ENCODE measurements around the gene FGD4. TPM values are rescaled to one million over a fixed set of nuclear protein-coding genes. Genes with fewer than 3 reads are reported as not detected.

The FGD4 gene
- total and polyA plus RNA-seq, 3 experiments from 2014 or later = 0.64 to 1.4 (median 1.4) TPM

DNA sequence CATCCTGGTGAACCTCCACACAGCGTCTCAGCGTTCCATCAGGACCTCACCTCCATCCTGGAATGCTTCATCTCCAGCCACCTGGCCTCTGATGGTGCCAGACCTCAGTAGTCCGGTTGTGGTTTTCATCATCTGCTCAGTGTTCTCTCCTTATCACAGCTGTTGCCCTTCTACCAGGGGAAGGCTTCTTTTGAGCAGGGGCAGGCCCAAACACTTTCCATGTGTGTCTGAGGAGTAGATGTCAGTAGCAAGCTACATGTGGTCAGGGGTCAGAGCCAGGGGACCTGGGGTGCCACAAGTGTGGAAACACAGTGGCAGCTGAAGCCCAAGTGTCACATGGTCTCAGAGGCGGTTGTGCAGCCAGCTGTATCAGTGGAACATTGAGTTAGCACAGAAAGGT is 30.2 kb upstream of the FGD4 start:
- Histone ChIP-seq H3K27ac (ENCODE audit: low read depth, low read length) (no peak overlapping the region), H3K4me3 (ENCODE audit: low read length) (no peak overlapping the region), H3K27me3 (ENCODE audit: insufficient read depth, low read length, poor library complexity, severe bottlenecking) (no peaks in the 10 kb centered on the region), H3K36me3 (ENCODE audit: insufficient read depth, low read length) (no peaks in the 10 kb centered on the region), H3K9me3 (ENCODE audit: low read length) (no peaks in the 10 kb centered on the region), H3K4me1 (ENCODE audit: insufficient read depth, low read length) (no peaks in the 10 kb centered on the region)
- Mint-ChIP-seq H3K9me3 (no peaks in the 10 kb centered on the region), H3K27me3 (no peaks in the 10 kb centered on the region), H3K4me3 (no peak overlapping the region), H3K4me1 (no peaks in the 10 kb centered on the region), H3K27ac (no peak overlapping the region), H3K36me3 (peaks cover 0 to 2% (median 0%) of the 10 kb centered on the region in 3 donors)
- ChIA-PET POLR2A (no interaction called here), CTCF (no interaction called here)
- no peak for DNase-seq

DNA sequence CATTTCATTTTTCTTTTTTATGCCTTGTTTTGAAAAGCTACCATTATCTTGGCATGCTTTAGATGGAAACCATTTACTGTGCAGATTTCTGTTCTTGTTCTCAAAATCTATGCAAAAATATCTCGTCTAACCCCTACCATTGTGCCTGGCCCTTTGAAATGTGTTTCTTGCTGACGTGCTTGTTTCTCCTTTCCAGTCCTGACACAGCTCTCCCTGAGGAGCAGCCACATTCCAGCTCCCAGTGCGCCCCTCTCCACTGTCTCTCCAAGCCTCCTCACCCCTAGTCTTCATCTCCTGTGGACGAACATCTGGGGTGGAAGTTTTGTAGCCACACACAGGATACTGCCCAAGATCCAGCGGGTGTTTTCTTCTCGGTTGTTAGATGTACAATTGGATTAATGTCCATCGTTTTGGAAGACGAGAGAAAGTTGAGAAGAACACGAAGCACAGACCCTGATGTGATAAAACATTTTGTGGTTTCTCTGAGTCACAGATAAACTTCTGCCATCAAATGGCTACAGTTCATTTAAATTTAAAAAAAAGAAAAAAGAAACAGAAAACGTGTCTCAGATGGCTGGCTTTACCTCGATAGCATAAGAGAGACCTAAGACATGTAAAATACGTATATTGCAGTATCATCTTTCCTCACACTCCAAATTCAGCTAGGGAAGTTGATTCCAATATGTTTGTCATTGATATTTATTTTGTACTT is 21.9 kb upstream of the FGD4 start:
- Histone ChIP-seq H3K4me1 (ENCODE audit: insufficient read depth, low read length) (no peaks in the 10 kb centered on the region), H3K36me3 (ENCODE audit: insufficient read depth, low read length) (no peaks in the 10 kb centered on the region), H3K27me3 (ENCODE audit: insufficient read depth, low read length, poor library complexity, severe bottlenecking) (no peaks in the 10 kb centered on the region), H3K9me3 (ENCODE audit: low read length) (no peaks in the 10 kb centered on the region), H3K4me3 (ENCODE audit: low read length) (no peak overlapping the region), H3K27ac (ENCODE audit: low read depth, low read length) (no peak overlapping the region)
- Mint-ChIP-seq H3K36me3 (no peaks in the 10 kb centered on the region), H3K27ac (peak overlapping the region in 1 of 8 donors; percentile 28), H3K4me3 (no peak overlapping the region), H3K27me3 (no peaks in the 10 kb centered on the region), H3K9me3 (no peaks in the 10 kb centered on the region), H3K4me1 (no peaks in the 10 kb centered on the region)
- ChIA-PET CTCF (no interaction called here), POLR2A (no interaction called here)
- DNase-seq = no peak

DNA sequence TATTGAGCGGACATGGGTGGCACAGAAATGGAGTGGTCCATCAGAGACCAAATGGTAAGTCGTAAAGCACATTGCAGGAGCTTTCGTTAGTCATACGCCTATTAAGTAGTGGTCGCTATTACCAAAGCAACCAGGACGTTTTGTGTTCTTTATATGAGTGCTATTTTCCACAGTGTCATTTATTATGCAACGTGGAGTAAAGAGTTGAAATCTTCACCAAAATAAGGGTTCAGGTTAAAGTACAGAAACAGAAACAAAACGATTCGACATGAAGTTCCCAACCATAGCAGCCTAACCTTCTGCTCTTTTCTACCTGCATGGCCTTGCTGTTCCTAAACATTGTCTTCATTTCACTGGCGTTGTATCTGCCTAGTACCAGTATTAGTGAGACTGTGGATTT is 20.1 kb upstream of the FGD4 start:
- H3K4me1 ChIP-seq (ENCODE audit: insufficient read depth, low read length) = no peaks in the 10 kb centered on the region
- H3K36me3 ChIP-seq (ENCODE audit: insufficient read depth, low read length) = no peaks in the 10 kb centered on the region
- ChIA-PET POLR2A (no interaction called here), CTCF (no interaction called here)
- Mint-ChIP-seq H3K27ac (no peak overlapping the region), H3K4me3 (no peak overlapping the region), H3K4me1 (no peaks in the 10 kb centered on the region), H3K36me3 (no peaks in the 10 kb centered on the region), H3K27me3 (no peaks in the 10 kb centered on the region), H3K9me3 (no peaks in the 10 kb centered on the region)
- H3K27ac ChIP-seq (ENCODE audit: low read depth, low read length) = no peak overlapping the region
- DNase-seq = no peak
- no peak overlapping the region for H3K4me3 ChIP-seq (ENCODE audit: low read length)
- H3K9me3 ChIP-seq (ENCODE audit: low read length) = no peaks in the 10 kb centered on the region
- H3K27me3 ChIP-seq (ENCODE audit: insufficient read depth, low read length, poor library complexity, severe bottlenecking) = no peaks in the 10 kb centered on the region

DNA sequence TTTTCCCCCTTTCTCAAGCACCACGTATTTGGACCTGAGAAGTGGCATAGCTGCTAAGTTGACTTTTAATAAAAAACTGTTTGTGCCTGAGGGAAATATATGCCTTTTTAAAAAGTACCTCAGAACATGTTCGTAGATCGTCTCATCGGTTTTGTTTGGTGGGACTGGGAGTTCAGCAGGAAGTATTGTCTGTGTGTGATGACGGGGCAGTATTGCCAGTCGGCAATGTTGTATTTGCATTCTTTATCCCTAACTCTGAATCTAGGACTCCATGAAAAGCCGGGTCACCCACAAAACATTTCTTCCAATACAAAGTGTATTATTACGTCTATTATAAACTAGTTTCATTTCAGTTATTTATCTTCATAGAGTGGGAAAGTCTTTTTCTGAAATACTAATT is 19.7 kb upstream of the FGD4 start:
- no peaks in the 10 kb centered on the region for H3K9me3 Mint-ChIP-seq
- Histone ChIP-seq H3K9me3 (ENCODE audit: low read length) (no peaks in the 10 kb centered on the region), H3K27me3 (ENCODE audit: insufficient read depth, low read length, poor library complexity, severe bottlenecking) (no peaks in the 10 kb centered on the region), H3K36me3 (ENCODE audit: insufficient read depth, low read length) (no peaks in the 10 kb centered on the region), H3K4me3 (ENCODE audit: low read length) (no peak overlapping the region), H3K4me1 (ENCODE audit: insufficient read depth, low read length) (no peaks in the 10 kb centered on the region), H3K27ac (ENCODE audit: low read depth, low read length) (no peak overlapping the region)
- CTCF ChIA-PET = no interaction called here
- H3K36me3 Mint-ChIP-seq = no peaks in the 10 kb centered on the region
- POLR2A ChIA-PET = no interaction called here
- H3K27ac Mint-ChIP-seq = no peak overlapping the region
- no peak for DNase-seq
- no peaks in the 10 kb centered on the region for H3K4me1 Mint-ChIP-seq
- no peak overlapping the region for H3K4me3 Mint-ChIP-seq
- H3K27me3 Mint-ChIP-seq = peaks cover 0 to 2% of the 10 kb centered on the region in 2 donors

DNA sequence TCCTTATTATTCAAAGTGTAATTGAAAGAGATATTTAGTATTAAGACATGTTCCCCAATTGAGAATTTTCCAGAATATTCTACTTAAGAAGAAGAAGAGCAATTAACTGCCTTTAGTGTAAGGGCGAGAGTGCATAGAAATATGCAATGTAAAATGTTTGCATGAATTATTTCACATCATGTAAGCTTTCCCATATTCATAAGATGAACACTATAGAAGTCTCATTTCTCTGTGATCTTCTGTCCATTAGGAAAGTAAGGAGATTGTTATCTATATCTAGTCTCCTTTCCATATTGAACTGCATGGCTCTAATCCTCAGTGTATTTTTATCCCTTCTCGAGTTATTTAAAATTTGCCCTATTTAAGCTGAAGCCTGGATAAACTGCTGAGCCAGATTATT is 17.1 kb upstream of the FGD4 start:
- H3K9me3 Mint-ChIP-seq = no peaks in the 10 kb centered on the region
- no peak overlapping the region for H3K27ac ChIP-seq (ENCODE audit: low read depth, low read length)
- H3K4me3 Mint-ChIP-seq = no peak overlapping the region
- H3K4me1 ChIP-seq (ENCODE audit: insufficient read depth, low read length) = no peaks in the 10 kb centered on the region
- no peaks in the 10 kb centered on the region for H3K9me3 ChIP-seq (ENCODE audit: low read length)
- H3K27me3 ChIP-seq (ENCODE audit: insufficient read depth, low read length, poor library complexity, severe bottlenecking) = no peaks in the 10 kb centered on the region
- H3K36me3 ChIP-seq (ENCODE audit: insufficient read depth, low read length) = no peaks in the 10 kb centered on the region
- ChIA-PET CTCF (interaction anchor here (0.5 kb wide), 1 partner anchor 7 kb away, joined by 3 read pairs; no protein-coding TSS in a partner anchor), POLR2A (no interaction called here)
- H3K27ac Mint-ChIP-seq = no peak overlapping the region
- H3K27me3 Mint-ChIP-seq = peaks cover 0 to 6% of the 10 kb centered on the region in 2 donors
- no peak for DNase-seq
- no peaks in the 10 kb centered on the region for H3K36me3 Mint-ChIP-seq
- no peak overlapping the region for H3K4me3 ChIP-seq (ENCODE audit: low read length)
- H3K4me1 Mint-ChIP-seq = no peaks in the 10 kb centered on the region

DNA sequence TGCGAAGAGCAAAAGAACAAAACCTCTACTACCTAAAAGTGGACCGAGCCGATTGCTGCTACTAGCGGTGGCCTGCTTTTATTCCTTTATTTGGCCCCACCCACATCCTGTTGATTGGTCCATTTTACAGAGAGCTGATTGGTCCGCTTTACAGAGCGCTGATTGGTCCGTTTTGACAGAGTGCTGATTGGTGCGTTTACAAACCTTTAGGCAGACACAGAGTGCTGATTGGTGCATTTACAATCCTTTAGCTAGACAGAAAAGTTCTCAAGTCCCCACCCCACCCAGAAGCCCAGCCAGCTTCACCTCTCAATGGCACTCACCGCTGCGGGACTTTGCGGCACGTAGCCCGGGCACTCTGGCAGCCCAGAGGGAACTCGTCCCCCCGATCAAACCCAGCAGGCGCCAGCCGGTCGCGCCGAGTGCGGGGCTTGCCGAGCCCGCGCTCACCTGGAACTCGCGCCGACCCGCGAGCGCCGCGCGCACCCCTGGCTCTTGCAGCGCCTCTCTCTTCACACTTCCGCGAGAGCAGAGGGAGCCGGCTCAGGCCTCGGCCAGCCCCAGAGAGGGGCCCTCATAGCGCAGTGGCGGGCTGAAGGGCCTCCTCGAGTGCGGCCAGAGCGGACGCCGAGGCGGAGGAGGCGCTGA is 8.7 kb upstream of the FGD4 start:
- ChIA-PET POLR2A (no interaction called here), CTCF (no interaction called here)
- no peaks in the 10 kb centered on the region for H3K9me3 Mint-ChIP-seq
- Histone ChIP-seq H3K27ac (ENCODE audit: low read depth, low read length) (no peak overlapping the region), H3K4me1 (ENCODE audit: insufficient read depth, low read length) (no peaks in the 10 kb centered on the region), H3K27me3 (ENCODE audit: insufficient read depth, low read length, poor library complexity, severe bottlenecking) (no peaks in the 10 kb centered on the region), H3K4me3 (ENCODE audit: low read length) (no peak overlapping the region), H3K9me3 (ENCODE audit: low read length) (no peaks in the 10 kb centered on the region), H3K36me3 (ENCODE audit: insufficient read depth, low read length) (no peaks in the 10 kb centered on the region)
- peak in 2 of 5 donors; percentile 5 to 24 for DNase-seq
- no peak overlapping the region for H3K27ac Mint-ChIP-seq
- no peaks in the 10 kb centered on the region for H3K36me3 Mint-ChIP-seq
- H3K4me3 Mint-ChIP-seq = peak overlapping the region in 5 of 7 donors; percentile 28 to 51 (median 50)
- peaks cover 0 to 6% (median 2%) of the 10 kb centered on the region in 3 donors for H3K4me1 Mint-ChIP-seq
- peaks cover 13 to 26% of the 10 kb centered on the region in 2 donors for H3K27me3 Mint-ChIP-seq

DNA sequence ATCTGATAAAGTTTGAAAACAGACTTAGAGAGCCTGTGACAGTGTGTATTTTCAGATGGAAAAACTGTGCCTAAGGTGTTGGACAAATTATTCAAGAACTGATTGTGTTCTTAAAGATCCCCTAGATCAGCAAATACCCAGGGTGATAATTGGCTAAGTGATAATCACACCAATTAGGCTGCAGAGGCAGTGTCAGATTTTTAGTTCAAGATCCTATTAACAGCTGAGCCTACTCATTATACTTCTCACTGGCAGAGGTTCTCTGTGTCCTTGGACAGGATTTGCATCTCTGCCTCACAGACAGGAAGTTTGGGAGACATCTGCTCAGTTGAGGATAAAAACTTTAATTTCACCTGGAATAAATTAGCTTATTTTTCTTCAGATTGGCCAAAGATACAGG is 4.3 kb upstream of the FGD4 start:
- no peaks in the 10 kb centered on the region for H3K4me1 ChIP-seq (ENCODE audit: insufficient read depth, low read length)
- H3K4me1 Mint-ChIP-seq = peaks cover 1 to 15% (median 5%) of the 10 kb centered on the region in 3 donors
- no peaks in the 10 kb centered on the region for H3K9me3 ChIP-seq (ENCODE audit: low read length)
- DNase-seq = no peak
- H3K27me3 ChIP-seq (ENCODE audit: insufficient read depth, low read length, poor library complexity, severe bottlenecking) = peaks cover 9% of the 10 kb centered on the region
- CTCF ChIA-PET = no interaction called here
- H3K36me3 Mint-ChIP-seq = no peaks in the 10 kb centered on the region
- H3K27ac ChIP-seq (ENCODE audit: low read depth, low read length) = no peak overlapping the region
- H3K4me3 ChIP-seq (ENCODE audit: low read length) = no peak overlapping the region
- H3K4me3 Mint-ChIP-seq = no peak overlapping the region
- H3K27me3 Mint-ChIP-seq = peaks cover 15 to 30% of the 10 kb centered on the region in 2 donors
- POLR2A ChIA-PET = no interaction called here
- H3K9me3 Mint-ChIP-seq = no peaks in the 10 kb centered on the region
- H3K36me3 ChIP-seq (ENCODE audit: insufficient read depth, low read length) = no peaks in the 10 kb centered on the region
- no peak overlapping the region for H3K27ac Mint-ChIP-seq

DNA sequence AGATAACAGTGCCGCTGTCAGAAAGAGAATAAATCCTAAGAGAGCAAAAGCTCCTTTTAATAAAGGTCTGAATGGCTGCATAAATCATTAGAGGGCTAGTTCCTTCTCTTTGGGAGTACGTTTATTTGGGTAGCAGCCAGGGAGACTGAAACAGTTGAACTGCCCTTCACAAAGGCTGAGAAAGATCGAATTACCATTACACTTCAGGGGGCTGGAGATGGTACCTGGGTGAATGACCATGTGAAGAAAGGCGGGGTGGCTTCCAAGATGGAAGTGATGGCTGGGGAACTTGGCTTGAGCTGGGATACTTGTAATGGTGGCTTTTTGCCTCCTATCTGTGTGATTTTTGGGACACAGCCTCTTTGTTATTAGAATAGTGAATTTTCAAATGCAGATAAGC is 1.7 kb upstream of the FGD4 start:
- Mint-ChIP-seq H3K36me3 (no peaks in the 10 kb centered on the region), H3K4me3 (peak overlapping the region in 3 of 7 donors; percentile 26 to 66 (median 44)), H3K4me1 (peaks cover 10 to 19% (median 13%) of the 10 kb centered on the region in 3 donors), H3K27ac (no peak overlapping the region), H3K9me3 (peaks cover 0 to 2% (median 0%) of the 10 kb centered on the region in 5 donors), H3K27me3 (peaks cover 30 to 38% of the 10 kb centered on the region in 2 donors)
- ChIA-PET POLR2A (no interaction called here), CTCF (no interaction called here)
- H3K27ac ChIP-seq (ENCODE audit: low read depth, low read length) = no peak overlapping the region
- peaks cover 4% of the 10 kb centered on the region for H3K4me1 ChIP-seq (ENCODE audit: insufficient read depth, low read length)
- no peaks in the 10 kb centered on the region for H3K36me3 ChIP-seq (ENCODE audit: insufficient read depth, low read length)
- H3K4me3 ChIP-seq (ENCODE audit: low read length) = no peak overlapping the region
- no peak for DNase-seq
- no peaks in the 10 kb centered on the region for H3K9me3 ChIP-seq (ENCODE audit: low read length)
- peaks cover 15% of the 10 kb centered on the region for H3K27me3 ChIP-seq (ENCODE audit: insufficient read depth, low read length, poor library complexity, severe bottlenecking)

Measured in CD8-positive, alpha-beta memory T cell (primary cell).